ENCODE data around the gene ENTPD2.

Gene ENTPD2

DNA sequence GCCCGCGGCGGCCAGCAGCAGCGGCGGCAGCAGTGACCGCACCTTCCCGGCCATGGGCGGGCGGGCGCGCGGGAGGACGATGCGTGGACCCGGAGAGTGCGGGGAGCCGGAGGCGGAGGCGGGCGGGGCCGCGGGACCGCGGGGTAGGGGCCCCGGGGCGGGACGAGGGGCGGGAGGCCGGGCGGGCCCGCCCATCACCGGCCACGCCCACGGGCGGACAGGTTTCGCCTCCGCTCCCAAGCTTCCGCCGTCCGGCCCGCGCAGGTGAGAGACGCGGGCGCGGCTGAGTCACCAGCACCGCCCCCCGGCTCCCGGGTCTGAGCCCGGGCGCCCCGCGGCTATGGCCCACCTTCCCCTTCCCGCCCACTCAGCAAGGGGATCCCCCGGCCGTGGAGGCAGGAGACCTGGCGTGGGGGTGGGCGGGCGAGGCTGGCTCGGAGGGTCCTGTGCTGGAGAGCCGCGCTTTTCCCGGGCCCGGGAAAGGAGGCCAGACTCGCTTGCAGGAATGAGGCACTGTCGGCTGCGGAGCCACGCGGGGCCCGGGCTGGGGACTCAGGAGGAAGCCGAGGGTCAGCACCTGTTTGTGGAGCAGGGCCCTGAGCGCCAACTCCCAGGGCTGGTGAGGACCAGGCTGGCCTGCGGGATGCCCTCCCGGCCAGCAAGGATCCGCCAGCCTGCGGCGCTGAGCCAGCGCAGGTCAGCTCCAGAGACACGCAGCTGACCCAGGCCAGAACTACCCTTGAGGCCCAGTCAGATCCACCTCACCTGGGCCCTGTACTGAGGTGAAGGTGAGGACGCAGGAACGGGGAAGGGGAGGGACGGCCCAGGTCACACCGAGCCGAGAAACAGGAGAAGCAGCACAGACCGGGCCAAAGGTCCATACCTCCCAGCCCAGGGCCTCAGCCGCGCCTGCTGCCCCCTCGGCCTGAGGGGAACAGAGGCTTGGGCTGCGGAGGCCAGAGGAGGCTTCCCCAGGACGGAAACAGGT, at the start of gene ENTPD2:
Gene ENTPD2 (minus strand): TSS at position 118 of the 988 bp plus-strand sequence. CDS start 64 bp downstream, at position 54.
- DNase-seq, result peak; percentile 16

DNA sequence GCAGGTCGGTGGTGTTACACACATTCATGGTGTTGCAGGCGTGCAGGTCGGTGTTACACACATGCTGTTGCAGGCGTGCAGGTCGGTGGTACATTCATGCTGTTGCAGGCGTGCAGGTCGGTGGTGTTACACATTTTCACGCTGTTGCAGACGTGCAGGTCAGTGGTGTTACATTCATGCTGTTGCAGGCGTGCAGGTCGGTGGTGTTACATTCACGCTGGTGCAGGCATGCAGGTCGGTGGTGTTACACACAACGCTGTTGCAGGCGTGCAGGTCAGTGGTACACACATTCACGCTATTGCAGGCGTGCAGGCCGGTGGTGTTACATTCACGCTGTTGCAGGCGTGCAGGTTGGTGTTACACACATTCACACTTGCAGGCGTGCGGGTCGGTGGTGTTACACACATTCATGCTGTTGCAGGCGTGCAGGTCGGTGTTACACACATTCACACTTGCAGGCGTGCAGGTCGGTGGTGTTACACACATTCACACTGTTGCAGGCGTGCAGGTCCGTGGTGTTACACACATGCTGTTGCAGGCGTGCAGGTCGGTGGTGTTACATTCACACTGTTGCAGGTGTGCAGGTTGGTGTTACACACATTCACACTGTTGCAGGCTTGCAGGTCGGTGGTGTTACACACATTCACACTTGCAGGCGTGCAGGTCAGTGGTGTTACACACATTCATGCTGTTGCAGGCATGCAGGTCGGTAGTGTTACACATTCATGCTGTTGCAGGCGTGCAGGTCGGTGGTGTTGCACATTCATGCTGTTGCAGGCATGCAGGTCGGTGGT, 49.5 kb upstream of the ENTPD2 start:
- DNase-seq, result no peak

DNA sequence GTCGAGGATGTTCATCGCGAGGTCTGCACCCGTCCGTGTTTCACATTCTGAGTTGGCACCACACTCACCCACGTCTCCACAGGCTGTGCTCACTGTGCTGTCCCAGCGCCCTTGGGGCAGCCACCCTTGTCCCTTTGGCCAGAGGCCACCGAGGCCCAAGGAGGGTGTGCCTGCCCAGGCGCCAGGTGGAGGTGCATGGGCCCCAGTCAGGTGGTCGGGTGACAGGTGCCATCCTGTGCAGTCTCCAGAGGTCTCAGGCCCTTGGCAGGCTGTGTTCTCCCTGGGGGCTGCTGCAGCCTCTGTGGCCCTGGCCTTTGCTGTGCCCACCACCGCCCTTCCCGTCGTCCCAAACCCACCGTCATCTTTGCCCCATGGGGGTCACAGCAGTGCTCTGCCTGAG, 45.4 kb upstream of the ENTPD2 start:
- DNase-seq, result no peak

DNA sequence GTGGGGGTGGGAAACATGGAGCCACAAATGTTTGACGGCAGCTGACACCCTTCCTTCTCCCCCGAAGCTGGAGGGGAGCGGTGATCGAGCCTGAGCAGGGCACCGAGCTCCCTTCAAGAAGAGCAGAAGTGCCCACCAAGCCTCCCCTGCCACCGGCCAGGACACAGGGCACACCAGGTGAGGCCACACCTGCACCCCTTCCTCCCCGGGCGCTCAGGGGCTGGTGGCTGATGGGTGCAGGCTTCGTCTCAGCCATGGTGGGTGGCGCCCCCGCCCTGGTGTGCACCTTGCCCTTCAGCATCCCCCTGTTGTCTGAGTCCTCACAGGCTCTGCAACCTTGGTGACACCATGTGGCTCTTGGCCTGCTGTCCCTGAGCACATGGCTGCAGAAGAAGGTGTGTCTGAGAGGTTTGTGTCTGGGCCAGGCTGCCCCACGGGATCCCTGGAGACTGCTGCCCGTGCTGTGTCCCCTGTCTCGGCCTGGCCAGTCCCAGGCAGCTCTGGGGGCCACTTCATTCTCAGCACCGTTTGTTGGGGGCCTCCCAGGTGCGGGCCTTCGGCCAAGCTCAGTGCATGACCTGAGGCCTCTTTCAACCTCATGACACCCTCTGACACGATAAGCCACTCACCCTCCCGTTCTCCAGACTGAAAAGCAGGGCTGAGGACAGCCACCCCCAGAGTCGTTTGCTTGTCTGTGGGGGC, 44.1 kb upstream of the ENTPD2 start:
- DNase-seq, result no peak

DNA sequence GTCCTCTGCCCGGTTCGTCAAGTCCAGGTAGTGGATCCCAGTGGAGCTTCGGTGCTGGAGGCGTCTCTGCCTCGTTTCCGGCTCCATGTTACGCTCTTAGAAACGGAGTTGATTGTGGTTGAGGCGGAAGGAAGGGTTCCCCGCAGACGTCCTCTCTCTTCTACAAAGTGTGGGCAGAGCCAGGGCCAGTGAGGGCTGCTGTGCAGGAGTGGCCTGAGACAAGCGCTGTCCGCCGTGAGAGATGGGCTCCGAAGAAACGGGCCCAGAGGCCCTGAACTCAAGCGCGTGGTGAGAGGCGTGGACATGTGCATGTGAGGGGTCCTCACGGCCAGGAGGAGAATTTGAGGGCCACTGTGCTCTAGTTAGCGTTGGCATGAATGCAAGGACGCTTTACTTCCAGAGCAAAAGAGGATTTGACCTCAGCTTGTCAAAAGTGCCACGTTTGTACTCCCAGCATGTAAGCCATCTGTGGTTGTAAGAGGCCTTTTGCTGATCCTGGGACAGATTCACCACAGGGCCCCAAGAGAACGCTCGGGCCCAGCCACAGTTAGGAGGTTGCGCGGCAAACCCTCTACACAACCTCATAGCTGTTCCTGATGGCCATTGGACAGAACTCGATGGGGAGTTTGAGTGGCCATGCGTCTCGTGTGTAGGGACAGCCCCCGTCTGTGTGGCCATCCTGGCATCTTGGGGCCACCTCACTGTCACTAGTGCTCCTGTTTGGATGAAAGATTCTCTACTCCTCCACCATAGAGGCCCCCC, 43.1 kb upstream of the ENTPD2 start:
- no peak for DNase-seq

DNA sequence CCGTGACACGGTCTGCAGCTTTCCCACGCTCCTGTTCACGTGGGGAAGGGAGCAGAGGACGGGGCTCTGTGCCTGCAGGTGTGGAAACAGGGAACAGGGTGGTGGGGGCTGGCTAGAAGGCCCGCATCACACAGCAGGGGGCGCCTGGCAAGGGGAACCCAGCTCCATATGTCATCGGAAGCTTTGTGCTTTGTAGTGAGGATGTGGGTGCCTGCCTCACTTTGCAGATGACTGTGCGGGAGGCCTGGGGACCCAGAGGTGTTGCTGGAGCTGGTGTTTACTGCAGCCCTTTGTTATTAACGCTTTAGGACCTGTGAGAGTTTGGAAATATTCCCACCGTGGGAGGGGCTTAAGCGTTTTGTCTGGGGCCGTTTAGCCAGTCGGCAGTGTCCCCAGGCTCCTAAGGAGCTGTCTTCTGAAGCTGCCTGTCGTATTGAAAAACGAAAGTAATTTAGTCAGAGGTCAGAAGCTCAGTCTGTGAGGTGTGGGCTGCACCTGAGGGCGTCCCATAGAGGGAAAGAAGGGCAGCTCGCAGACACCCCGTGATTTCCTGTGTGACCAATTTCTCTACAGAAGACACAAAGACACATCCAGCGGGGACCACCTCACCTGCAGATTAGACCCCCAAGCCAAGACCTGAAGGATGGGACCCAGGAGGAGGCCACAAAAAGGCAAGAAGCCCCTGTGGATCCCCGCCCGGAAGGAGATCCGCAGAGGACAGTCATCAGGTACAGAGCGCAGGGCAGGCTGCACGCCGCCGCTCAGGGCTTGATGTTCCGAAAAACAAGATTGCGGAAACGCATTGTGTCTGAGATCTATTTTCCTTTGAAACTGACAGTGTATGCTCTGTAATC, 42.0 kb upstream of the ENTPD2 start:
- peak; percentile 87 for DNase-seq

DNA sequence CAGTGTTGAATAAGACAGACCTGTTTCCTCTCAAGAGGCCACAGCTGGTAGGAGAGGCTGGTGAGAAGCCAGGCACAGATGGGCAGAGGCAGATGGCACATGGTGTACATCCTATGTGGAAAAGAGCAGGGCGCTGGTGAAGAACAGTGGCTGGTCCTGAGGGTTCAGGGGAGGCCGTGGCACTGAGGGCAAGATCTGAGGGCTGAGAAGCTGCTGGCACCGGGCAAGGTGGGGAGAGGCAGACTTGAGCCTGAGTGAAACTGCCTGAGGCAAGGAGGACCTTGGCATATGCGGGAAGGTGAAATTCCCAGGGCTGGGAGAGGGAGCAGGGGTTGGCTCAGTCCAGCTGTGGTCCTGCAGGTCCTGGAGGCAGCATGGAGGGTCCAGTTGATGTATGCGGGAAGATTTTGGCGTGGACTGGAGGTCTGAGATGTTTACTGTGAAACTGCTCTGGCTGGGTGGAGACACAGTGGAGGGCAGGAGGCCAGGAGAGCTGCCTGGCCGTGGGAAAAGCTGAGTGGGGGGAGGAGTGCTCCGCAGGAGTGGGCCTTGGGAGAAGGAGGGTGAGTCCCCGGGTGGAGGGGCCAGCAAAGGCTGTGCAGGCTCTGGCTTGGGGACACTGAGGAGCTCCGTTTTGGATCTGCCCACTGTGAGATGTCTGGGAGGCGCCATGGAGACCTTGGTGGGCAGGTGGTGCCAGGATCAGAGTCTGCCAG, 35.5 kb upstream of the ENTPD2 start:
- DNase-seq, result no peak

DNA sequence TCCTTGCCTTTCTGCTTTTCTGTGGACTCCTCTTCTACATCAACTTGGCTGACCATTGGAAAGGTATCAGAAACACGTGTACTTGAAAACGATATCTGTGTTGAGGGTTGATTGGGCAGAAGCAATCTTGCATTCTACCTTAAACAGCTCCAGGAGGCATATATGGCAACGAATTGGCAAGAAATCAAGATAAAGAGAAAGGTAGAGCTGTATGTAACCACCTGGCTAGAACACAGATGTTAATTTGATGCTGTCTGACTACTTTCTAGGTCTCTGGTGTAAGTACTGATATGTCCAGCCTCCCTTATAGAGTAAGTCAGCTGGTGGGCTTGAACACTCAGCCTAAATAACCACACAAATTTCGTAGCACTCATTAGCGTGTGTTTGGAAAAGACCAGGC, 34.3 kb upstream of the ENTPD2 start:
- DNase-seq, result no peak

DNA sequence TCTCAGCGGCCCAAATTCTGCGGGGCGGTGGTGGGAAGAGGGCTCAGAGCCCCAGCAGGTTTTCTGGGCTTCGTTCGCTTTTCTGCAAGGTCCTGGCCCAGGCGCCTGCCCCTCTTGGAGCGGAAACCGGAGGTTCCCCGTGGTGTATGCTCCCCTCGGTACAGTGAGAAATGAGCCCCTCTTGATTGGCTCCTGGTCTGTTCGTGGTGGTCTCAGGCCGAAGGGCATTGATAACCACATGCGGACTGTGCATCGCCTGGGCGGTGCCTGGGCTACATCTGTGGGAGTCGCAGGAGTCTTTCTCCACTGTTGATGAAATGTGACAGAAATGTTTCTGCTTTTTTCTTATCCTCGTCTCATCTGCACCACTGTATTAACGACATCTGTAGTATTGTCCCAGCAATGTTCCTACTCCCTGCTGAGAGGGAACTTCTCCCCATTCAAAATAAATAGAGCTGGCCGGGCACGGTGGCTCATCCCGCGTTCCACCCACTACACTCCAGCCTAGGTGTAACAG, 33.6 kb upstream of the ENTPD2 start:
- no peak for DNase-seq

DNA sequence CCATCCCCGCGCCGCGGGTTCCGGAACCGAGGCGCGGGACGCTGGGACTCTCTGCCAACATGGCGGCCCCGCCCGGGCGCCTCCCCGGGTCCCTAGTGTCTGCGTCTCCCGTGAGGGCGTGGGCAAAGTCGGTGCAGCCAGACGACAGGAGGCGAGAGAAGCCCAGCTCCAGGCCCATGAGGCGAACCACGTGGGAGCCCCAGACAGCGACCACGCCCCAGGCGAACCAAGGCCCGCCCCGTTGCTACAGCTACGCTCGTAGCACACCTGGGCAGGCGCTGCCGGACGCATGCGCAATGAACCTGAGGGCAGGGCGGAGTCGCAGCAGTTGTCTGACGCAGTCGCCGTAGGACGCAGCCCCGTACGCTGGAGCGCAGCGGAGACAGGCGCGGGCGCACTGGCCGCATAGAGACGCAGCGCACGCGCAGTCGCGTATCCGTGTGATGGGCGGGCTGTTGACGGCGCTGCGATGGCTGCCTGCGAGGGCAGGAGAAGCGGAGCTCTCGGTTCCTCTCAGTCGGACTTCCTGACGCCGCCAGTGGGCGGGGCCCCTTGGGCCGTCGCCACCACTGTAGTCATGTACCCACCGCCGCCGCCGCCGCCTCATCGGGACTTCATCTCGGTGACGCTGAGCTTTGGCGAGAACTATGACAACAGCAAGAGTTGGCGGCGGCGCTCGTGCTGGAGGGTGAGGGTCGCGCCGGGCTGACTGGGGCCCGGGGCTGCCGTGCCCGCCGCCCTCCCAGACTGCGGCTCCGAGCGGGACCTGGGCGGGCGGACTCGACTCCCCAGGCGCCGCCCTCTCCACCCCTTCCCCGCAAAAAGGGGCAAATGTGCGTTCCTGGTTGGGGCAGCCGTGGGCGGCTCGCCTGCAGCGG, 32.9 kb upstream of the ENTPD2 start, which contains the start of gene MAN1B1:
Gene MAN1B1 (plus strand): TSS at position 455 of the 878 bp plus-strand sequence. CDS start 15 bp downstream, at position 470.
- DNase-seq, result peak; percentile 99

DNA sequence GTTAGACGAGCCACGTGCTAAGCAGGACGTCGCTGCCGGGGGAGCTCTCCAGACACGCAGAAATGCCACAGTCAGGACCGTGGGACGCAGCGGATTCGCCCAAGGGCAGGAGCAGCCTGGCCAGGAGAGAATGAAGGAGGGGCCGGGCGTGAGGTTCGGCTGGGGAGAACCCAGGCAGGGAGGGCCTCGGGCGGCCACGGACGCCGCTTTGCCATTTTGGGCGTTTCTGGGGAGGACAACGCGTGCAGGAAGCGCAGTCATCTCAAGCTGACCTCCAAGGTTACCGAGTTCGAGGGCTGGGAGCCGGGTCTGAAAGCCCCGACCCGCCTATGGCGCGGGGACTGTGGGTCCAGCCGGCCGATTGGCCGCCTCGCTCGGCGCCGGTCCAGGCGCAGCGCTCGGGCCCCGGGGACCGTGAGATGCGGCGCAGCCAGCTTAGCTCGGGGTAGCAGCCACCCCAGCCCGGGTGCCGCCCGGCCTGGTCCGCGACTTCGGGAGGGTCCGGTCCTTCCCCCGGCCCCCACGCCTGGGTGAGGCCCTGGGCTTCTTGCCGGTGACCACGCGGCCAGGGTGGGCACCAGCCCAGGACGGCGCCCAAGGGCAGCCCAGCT, 32.2 kb upstream of the ENTPD2 start:
- peak; percentile 35 for DNase-seq

DNA sequence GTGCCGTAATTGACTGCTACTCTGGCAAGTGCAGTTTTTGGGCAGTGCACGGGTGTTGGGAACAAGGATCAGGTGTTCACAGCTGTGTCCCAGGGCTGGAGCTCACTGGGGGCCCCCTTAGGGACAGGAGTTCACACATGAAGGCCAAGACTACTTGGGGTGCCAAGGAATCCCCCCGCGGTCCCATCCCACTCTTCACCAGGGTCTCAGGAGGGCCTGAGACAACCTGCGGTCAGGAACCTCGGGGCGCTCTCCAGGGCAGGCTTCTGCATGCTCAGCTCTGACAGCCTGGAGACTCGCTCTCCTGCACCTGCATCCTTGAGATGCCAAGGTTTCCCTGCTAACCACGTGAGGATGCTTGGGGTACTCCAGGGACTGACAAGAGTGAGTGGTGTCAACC, 30.7 kb upstream of the ENTPD2 start:
- DNase-seq, result no peak

DNA sequence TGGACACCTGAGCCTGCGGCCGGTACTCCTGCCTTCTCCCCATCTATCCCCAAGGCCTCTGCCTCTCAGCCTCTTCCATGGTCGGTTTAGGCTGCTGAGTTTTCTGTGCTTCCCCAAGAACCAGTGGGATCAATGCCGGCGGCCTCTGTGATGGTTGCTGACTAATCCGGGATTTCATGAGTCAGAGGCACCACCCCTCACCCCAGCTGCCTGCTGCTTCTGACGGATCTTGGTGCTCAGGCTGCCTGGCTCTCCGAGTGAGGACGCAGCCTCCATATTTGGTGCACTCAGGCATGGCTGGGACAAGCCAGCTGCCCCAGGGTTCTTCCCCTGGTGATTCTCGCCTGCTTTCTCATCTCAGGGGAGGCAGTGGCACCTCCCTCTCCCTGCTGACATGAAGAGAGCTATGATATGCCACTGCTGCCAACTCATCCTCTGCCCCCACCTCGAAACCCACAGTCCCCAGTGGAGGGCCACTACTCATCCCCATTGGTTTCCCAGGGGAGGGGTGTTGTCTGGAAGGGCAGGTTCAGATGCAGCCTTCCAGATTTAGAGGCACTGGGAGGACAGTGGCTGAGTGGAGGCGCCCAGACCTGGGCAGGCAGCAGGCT, 29.6 kb upstream of the ENTPD2 start:
- no peak for DNase-seq

DNA sequence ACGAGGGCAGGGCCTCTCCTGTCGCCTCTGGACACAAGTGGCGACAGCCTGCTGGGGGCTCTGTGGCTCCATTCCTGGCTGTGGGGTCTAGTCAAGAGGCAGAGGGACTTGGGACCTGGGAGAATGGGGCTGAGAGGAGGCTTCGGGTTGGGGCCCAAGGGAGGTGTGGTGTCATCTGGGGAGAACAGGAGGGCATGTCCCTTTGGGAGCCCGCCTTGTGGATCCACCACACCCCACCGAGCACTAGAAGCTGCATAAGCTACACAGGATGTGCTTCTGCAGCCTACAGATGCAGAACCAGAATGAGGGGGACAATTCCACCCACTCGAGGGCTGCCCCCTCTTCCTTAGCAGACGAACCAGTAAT, 29.0 kb upstream of the ENTPD2 start:
- DNase-seq, result no peak

DNA sequence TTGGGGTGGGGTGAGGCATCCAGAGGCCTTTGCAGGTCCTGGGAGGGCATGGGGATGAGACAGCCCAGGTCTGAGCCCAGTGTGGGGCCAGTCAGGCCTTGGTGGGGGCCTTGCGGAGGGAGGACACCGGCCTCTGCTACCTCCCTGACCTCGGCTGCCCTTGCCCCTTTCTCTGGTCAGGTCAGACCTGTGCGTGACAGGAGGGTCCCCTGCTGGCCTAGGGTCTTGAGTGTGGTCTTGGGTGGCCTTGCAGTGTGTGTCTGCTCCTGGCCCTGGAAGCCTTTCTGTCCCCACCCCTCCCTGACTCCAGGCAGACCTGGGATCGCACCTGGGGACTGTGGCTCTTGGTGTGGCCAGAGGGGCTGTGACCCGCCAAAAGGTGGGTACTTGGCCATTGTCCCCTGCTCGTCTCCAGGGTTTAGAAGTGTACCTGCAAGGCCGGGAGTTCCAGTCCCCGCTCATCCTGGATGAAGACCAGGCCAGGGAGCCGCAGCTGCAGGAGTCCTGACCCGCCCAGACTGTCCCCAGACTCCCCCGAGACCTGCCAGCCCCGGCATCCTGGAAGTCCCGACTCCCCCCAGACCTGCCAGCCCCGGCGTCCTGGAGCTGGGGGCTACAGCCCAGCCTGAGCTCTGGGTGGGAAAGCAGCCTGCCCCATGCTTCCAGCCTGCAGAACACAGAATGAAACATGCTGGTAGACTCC, 28.5 kb upstream of the ENTPD2 start:
- DNase-seq, result no peak

DNA sequence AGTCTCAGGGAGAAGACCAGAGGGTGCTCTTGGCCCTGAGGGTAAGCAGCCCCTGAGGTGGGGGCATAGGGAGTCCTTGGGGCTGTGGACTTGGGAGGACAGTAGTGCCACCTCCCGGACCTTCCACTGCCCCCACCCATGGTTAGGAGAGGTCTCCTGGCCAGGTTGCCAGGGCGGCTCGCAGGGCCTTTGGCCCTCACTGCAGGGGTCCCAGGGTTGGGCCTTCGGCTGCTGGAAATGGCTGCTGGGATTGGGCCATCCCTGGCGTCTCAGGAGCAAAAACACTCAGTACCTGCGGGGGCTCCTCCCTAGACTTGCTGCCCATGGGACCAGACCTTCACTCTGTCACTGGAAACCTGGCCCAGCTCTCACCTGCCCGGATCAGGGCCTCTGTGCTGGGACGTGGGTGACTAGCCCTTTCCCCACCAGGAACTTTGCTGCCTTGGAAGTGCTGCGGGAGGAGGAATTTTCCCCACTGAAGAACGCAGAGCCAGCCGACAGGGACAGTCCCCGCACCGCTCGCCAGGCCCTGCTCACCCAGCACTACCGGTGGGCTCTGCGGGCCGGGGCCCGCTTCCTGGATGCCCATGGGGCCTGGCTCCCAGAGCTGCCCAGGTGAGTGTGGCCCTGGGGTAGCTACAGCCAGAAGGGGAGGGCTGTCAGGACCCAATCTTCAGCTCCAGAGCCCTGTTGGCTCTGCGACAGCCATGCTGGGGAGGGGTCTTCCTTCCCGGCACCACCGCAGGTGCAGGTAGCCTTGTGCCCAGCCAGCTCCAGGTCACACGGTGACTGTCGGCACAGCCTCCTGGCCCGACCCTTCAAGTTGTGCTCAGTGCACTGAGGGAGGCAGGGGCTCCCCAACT, 26.6 kb upstream of the ENTPD2 start:
- no peak for DNase-seq

DNA sequence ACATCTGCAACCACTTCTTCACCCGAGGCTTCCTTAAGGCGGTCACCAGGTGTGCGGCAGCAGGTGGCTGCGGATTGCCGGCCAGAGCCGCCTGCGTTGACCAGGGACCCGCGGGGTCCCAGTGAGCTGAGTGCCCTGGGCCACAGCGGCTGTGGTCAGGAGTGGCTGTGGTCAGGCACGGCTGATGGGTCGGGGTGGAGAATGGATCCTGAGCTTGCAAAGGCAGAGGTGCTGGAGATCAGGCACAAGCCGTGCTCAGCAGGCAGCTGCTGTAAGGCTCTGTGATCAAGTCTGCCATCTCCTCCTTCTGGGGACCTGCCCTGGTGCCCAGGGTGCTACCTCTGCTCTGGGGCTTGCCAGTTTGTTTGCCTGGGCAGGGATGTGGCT, 25.5 kb upstream of the ENTPD2 start:
- no peak for DNase-seq

Data from stimulated activated naive CD4-positive, alpha-beta T cell treated with Interleukin-2 at 50 U/mL for 16 hours (primary cell).